RKO (cell line): ENCODE measurements around the gene PTS.

Experiments
- DNase-seq: peaks from one replicate; pipeline ENCODE4 v3.0.0-alpha.2; 2016; ENCODE audit warnings: low spot score

PTS gene

DNA sequence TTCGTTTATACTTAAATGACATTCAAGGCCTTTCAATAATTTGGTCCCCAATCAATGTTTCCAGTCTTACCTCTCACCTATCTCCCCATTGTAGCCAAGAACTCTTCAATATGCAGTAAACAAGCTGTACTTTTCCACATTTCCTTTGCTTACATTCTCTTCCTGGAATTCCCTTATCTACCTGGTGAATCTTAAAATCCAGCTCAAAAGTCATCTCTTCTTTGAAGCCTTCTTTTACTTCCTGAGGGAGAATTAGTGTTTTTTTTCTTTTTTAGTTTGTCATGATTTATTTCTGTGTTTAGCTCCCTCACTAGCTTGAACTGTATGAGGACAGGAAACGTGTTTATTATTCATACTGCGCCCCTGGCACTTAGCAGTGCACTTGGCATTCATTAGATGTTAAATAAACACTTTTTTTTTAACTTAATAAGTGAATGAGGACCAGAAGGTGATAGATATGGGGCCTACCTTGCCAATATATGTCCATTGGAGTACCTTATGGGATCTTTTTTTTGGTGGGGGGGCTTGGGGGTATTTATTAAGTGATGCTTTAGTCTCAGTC is 4.9 kb upstream of the PTS start:
- no peak for DNase-seq

DNA sequence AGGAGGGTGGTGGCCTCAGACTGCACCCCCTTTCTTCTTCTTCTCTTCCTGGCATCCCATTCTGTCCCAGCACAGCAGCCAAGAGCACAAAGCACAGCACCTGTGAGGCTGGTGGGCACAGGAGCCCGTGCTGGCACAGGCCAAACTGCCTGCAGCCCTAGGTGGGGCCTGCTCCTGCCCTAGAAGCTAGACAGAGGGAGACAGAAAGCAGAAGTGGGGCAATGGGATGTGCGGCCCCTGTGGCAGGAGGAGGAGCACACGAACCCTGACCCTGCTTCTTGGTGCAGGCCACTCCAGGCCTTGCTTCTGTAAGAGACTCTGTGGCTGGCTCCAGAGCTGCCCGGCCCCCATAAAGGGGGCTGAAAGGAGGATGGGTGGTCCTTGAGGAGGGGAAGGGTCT is 3.9 kb upstream of the PTS start:
- no peak for DNase-seq

DNA sequence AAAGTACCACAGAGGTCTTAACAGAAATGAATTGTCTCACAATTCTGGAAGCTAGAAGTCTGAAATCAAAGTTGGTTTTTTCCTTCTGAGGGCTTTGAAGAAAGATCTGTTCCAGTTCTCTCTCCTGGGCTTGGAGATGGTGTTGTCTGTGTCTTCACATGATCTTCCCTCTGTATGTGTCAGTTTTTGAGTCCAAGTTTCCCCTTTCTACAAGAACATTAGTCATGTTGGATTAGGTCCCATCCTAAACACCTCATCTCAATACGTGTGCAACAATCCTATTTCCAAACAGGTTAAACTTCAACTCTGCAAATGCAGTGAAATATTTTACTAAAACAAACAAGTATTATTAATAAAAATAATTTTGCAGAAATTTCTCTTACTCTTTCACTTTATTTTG is 3.1 kb upstream of the PTS start:
- DNase-seq = no peak

GRCh38 chr11:112223754-112224532 is 2.3 kb upstream of the PTS start:
- DNase-seq = no peak

DNA sequence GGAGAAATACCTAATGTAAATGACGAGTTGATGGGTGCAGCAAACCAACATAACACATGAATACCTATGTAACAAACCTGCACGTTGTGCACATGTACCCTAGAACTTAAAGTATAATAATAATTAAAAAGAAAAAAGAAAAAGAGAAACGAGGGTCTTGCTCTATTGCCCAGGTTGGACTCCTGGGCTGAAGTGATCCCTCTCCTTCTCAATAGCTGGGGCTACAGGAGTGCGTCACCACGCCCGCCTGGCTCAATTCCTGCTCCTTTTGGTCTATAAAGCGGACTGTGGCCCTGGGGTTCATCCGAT is 521 bp upstream of the PTS start:
- DNase-seq = peak; percentile 90

GRCh38 chr11:112226831-112227401 is 688 bp downstream of the PTS start:
- peak; percentile 33 for DNase-seq

- peak; percentile 12 for DNase-seq
These were observed 1.2 kb downstream of the PTS start for GRCh38 chr11:112227471-112227870.

DNA sequence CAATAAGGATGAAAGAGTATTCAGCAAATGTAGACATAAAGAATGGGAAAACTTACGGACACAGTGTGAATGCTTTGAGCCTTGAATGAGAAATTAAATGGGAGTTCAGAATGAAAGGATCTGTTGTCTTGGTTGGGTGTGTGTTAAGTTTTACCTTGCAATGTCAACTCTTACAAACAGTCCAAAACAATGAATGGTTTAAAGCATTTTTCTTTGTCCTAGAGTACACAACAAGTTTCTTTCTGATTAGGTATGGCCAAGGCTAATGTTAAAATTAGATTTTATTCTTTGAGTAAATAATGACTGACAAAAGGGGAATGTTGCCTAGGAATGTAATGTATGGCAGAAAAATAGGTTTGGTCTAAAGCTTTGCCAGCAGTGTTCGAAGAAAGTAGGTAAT is 2.5 kb downstream of the PTS start:
- no peak for DNase-seq

DNA sequence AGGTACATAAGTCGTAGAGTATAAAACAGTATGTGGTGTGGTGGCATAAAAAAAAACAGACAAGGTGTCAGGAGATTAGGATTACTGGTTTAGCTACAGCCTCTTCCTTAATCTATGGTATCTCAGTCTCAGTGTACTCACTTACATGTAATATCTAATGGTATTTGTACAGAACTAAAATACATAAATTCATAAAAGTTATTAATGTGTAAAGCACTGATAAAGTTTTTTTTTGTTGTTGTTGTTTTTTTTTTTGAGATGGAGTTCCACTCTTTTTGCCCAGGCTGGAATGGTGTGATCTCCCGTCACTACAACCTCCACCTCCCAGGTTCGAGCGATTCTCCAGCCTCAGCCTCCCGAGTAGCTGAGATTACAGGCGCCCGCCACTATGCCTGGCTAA is 2.9 kb downstream of the PTS start:
- DNase-seq = no peak

GRCh38 chr11:112229746-112230433 is 3.7 kb downstream of the PTS start:
- DNase-seq = no peak

DNA sequence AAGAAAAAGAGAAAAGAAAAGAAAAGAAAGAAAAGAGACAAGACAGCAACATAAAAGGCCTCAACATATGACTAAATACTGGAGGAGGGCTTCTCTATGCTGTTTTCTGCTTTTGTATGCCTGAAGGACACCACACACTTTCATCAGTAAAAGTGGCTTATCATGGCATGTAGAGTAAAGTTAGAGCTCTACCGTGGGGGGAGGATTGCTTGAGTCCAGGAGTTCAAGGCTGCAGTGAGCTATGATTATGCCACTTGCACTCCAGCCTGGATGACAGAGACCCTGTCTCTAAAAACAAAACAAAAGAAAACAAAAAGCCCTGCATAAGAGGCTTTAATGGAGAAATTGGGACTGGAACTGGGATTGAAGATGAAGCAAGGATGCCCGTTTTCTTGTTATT is 5.7 kb downstream of the PTS start:
- no peak for DNase-seq

- DNase-seq = no peak
These were observed 9.6 kb downstream of the PTS start for GRCh38 chr11:112235750-112236390.

- DNase-seq = no peak
These were observed 11.2 kb downstream of the PTS start for GRCh38 chr11:112237451-112237850.

DNA sequence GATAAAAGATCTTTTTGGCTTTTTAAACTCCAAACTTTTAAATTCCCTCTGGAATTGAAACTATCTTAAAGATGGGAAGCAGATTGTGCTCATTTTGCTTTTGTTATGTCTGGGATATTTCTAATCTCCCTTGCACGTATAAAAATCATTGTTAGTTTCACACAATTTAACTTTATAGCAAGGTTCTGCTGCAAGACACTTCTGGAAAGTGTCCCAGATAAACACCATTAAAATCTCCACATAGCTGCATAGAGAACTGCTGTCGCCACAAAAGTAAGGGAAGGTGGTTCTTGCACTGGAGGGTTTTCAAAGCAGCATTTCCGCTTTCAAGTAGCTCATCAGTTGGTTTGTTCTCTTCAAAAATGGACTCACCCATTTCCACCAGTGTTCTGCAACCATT is 11.8 kb downstream of the PTS start:
- DNase-seq = no peak

- no peak for DNase-seq
These were observed 15.3 kb downstream of the PTS start for GRCh38 chr11:112241486-112241885.

GRCh38 chr11:112247201-112247600 is 21.0 kb downstream of the PTS start:
- no peak for DNase-seq

- no peak for DNase-seq
These were observed 22.0 kb downstream of the PTS start for GRCh38 chr11:112248201-112248600.

- DNase-seq = no peak
These were observed 23.8 kb downstream of the PTS start for GRCh38 chr11:112249871-112250610.

DNA sequence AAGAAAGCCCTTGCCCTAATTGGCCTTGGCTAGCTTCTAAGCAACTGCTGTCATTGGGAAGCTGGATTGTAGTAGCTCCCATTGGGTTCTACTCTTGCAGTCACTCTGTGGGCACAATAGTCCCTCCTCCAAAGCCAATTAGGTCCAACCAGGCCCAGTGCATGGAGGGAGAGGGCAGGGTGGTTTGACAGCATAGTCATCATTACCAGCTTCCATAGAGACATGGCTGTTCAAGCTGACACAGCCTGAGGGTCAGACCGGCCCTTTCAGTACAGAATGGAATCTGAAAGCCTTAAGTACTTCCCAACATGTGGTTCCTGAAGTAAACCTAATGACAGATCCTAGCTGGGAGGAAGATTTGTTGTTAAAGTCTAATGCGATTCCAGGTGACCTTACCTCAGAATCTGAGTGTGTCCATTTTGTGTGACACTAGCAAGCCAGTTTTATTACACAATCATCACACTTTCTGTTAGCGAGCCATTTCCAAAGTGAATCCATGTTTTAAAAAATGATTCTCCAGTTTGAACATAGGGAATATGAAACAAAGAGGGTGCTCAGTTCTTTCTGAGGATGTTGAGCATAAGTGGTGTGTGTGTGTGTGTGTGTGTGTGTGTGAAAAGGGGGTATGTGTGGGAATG is 27.5 kb downstream of the PTS start:
- DNase-seq = no peak

- DNase-seq = peak; percentile 8
These were observed 29.0 kb downstream of the PTS start for GRCh38 chr11:112255067-112255720.

GRCh38 chr11:112260490-112260889 is 34.3 kb downstream of the PTS start, which contains the start of gene PLET1:
Gene PLET1 (minus strand): TSS chr11:112260860. CDS start chr11:112260589, 271 bp downstream.
- DNase-seq = no peak
